ENCODE results near the gene SLC18B1. TPM values are rescaled to one million over a fixed set of nuclear protein-coding genes. Genes with fewer than 3 reads are reported as not detected.

Gene SLC18B1
- total and polyA plus RNA-seq, 2 of the 13 experiments (the other 11 are each of a cell fraction or from before 2014, with no cell fraction given): 11.4 to 13.8 TPM

- TF ChIP-seq UBTF (CRISPR knock-in tag; IDR thresholded peaks at IDR 0.05) (no peak), MEF2D (CRISPR knock-in tag; IDR thresholded peaks at IDR 0.05) (no peak), KDM5A (IDR thresholded peaks at IDR 0.05; ENCODE audit: borderline replicate concordance, low read length) (no peak)
Measured at GRCh38 chr6:132752255-132752654, 46.2 kb downstream of the SLC18B1 start (continued).

- intact Hi-C loops (cut with micrococcal nuclease; ENCODE audit: unreplicated experiment) (no loop called here), in situ Hi-C loops (cut with HindIII; ENCODE audit: extremely low pct_ligation_motif_present, low pct_unique_long_range_greater_than_20kb) (no loop called here)
- BruUV-seq (replicated peaks): no TSS peak
- H3K9me3 ChIP-seq (ENCODE audit: low read length): no peaks in the 10 kb centered on the region
- CTCF ChIA-PET (ENCODE audit: low intra/inter-chr PET ratio, low total read pairs): no interaction called here
- TF ChIP-seq YEATS4 (CRISPR knock-in tag; IDR thresholded peaks at IDR 0.05; ENCODE audit: borderline replicate concordance) (no peak), FOSL1 (CRISPR knock-in tag; IDR thresholded peaks at IDR 0.05; ENCODE audit: borderline replicate concordance) (no peak), KLF15 (CRISPR knock-in tag; IDR thresholded peaks at IDR 0.05; ENCODE audit: borderline replicate concordance) (no peak), ZNF562 (CRISPR knock-in tag; IDR thresholded peaks at IDR 0.05; ENCODE audit: borderline replicate concordance) (no peak), HOXA3 (CRISPR knock-in tag; IDR thresholded peaks at IDR 0.05) (no peak), XBP1 (CRISPR knock-in tag; IDR thresholded peaks at IDR 0.05) (no peak), SSRP1 (CRISPR knock-in tag; IDR thresholded peaks at IDR 0.05) (no peak), PBX2 (CRISPR knock-in tag; IDR thresholded peaks at IDR 0.05) (no peak), MTF2 (CRISPR knock-in tag; IDR thresholded peaks at IDR 0.05; ENCODE audit: borderline replicate concordance) (no peak), POLR2AphosphoS5 (IDR thresholded peaks at IDR 0.05; ENCODE audit: low read depth, low read length) (no peak), TFDP2 (CRISPR knock-in tag; IDR thresholded peaks at IDR 0.05) (no peak), ZNF101 (CRISPR knock-in tag; IDR thresholded peaks at IDR 0.05; ENCODE audit: borderline replicate concordance, low read depth) (no peak)
- H3K4me2 ChIP-seq (ENCODE audit: low read depth, low read length): no peak overlapping the region
- H3K4me3 ChIP-seq (replicated peaks in 1 of 3; ENCODE audit: insufficient read depth in 1 of 3, low read depth in 2 of 3, low read length in 3 of 3): no peak overlapping the region
- H2AFZ ChIP-seq (ENCODE audit: low read length): no peak overlapping the region
- H3K27ac ChIP-seq (ENCODE audit: extremely low read length, insufficient read depth, low read length): no peak overlapping the region
- ATAC-seq: no peak
- no peaks in the 10 kb centered on the region for H3K79me2 ChIP-seq (ENCODE audit: insufficient read depth, low read length)
- DNase-seq (ENCODE audit: low spot score): no peak
- no peak overlapping the region for H3K9ac ChIP-seq (ENCODE audit: insufficient read depth, low read depth, low read length)
- H3K27me3 ChIP-seq (ENCODE audit: control insufficient read depth in 1 of 2, insufficient read depth in 2 of 2, low read length in 2 of 2): no peaks in the 10 kb centered on the region
- no peaks in the 10 kb centered on the region; the same call in 1 of the 2 replicates for H3K4me1 ChIP-seq (ENCODE audit: insufficient read depth, low read length)
- no peaks in the 10 kb centered on the region for H3K36me3 ChIP-seq (replicated peaks in 1 of 2; ENCODE audit: control insufficient read depth in 1 of 2, insufficient read depth in 2 of 2, low read length in 2 of 2)
- no peaks in the 10 kb centered on the region for H4K20me1 ChIP-seq (ENCODE audit: insufficient read depth, low read length)
- POLR2A ChIA-PET: no interaction called here
- FAIRE-seq: no peak
- WGBS (ENCODE audit: low lambda C conversion rate): 18% methylated on average over 1 of the region's 1 CpG
Measured at GRCh38 chr6:132751828-132752227, 46.6 kb downstream of the SLC18B1 start.

Measured in HepG2 (cell line).